ENCODE measurements around the gene SFXN5.

GRCh38 chr2:72929010-72929409 is 142.5 kb downstream of the SFXN5 start:
- no peak for TF ChIP-seq MLX (CRISPR knock-in tag; IDR thresholded peaks at IDR 0.05)
- TF ChIP-seq CTCF (IDR thresholded peaks at IDR 0.05): no peak
- TF ChIP-seq, protein P1, sequence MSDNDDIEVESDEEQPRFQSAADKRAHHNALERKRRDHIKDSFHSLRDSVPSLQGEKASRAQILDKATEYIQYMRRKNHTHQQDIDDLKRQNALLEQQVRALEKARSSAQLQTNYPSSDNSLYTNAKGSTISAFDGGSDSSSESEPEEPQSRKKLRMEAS (CRISPR knock-in tag; IDR thresholded peaks at IDR 0.05): no peak
- TF ChIP-seq NFYB (CRISPR knock-in tag; conservative IDR thresholded peaks at IDR 0.05; ENCODE audit: low read depth): no peak
- no peak for TF ChIP-seq MXD4 (CRISPR knock-in tag; IDR thresholded peaks at IDR 0.05; ENCODE audit: borderline replicate concordance)
- no peak for TF ChIP-seq HMGXB4 (CRISPR knock-in tag; IDR thresholded peaks at IDR 0.05)
- no peak for TF ChIP-seq FOXP4 (CRISPR knock-in tag; IDR thresholded peaks at IDR 0.05)
- TF ChIP-seq ATF3 (CRISPR knock-in tag; conservative IDR thresholded peaks at IDR 0.05): no peak
- TF ChIP-seq CREB1 (CRISPR knock-in tag; IDR thresholded peaks at IDR 0.05): no peak
- TF ChIP-seq CREM (CRISPR knock-in tag; IDR thresholded peaks at IDR 0.05): no peak
- no peak for TF ChIP-seq ZNF532 (CRISPR knock-in tag; IDR thresholded peaks at IDR 0.05; ENCODE audit: borderline replicate concordance)
- TF ChIP-seq E2F1 (CRISPR knock-in tag; IDR thresholded peaks at IDR 0.05): no peak
- no peak for TF ChIP-seq TEAD4 (CRISPR knock-in tag; IDR thresholded peaks at IDR 0.05)
- no peak for TF ChIP-seq ZNF138 (CRISPR knock-in tag; conservative IDR thresholded peaks at IDR 0.05)
